ENCODE measurements around the gene GUCD1. TPM values are rescaled to one million over a fixed set of nuclear protein-coding genes. Genes with fewer than 3 reads are reported as not detected.

GUCD1 gene
- total and polyA plus RNA-seq, 2 of the 8 experiments (the other 6 are each of a cell fraction or from before 2014, with no cell fraction given): 85.2 to 128 TPM

DNA sequence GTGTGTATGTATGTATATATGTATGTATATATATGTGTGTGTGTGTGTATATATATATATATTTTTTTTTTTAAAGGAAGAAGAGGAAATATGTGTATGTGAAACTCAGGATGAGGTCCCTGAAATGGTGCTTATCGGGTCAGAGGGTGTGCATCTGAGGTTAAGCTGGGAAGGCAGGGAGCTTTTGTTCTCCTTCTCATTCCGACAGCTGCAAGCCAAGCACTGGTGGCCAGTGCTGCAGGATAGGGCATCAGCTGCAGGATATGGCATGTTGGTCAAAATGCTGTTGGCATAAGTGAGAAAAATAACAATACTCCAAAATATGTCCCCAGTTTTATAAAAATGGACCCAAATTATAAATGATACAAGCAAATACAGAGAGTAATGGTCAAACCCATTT is 8.3 kb upstream of the GUCD1 start:
- Histone ChIP-seq H2BK12ac (ENCODE audit: low read depth, low read length) (no peak overlapping the region), H3K4me3 (ENCODE audit: extremely low read depth in 1 of 4, insufficient read depth in 2 of 4, low read depth in 3 of 4, low read length in 4 of 4) (no peak overlapping the region), H4K5ac (ENCODE audit: insufficient read length, low read depth, low read length) (no peak overlapping the region), H3K9me3 (ENCODE audit: insufficient read depth in 2 of 2, low read depth in 1 of 2, low read length in 1 of 2) (no peaks in the 10 kb centered on the region), H4K91ac (replicated peaks; ENCODE audit: insufficient read length, low read length) (no peak overlapping the region), H3K23me2 (ENCODE audit: low read depth, low read length) (no peaks in the 10 kb centered on the region), H3K27me3 (replicated peaks in 1 of 4; ENCODE audit: control insufficient read depth in 3 of 4, extremely low read depth in 1 of 4, insufficient read depth in 3 of 4, low read length in 3 of 4) (no peaks in the 10 kb centered on the region), H3K27ac (ENCODE audit: low read depth, low read length) (no peak overlapping the region), H3K4me2 (ENCODE audit: insufficient read depth in 1 of 2, low read depth in 2 of 2, low read length in 2 of 2) (no peak overlapping the region), H4K20me1 (replicated peaks in 1 of 2; ENCODE audit: control insufficient read depth in 1 of 2, insufficient read depth in 2 of 2, low read length in 2 of 2) (peaks cover 22 to 44% of the 10 kb centered on the region in 2 experiments), H2AFZ (ENCODE audit: low read length) (no peak overlapping the region), H2BK20ac (ENCODE audit: low read length) (no peak overlapping the region), H3K79me2 (ENCODE audit: control insufficient read depth in 1 of 2, insufficient read depth in 2 of 2, low read length in 2 of 2) (peaks cover 59 to 89% of the 10 kb centered on the region in 2 experiments), H3K4ac (replicated peaks; ENCODE audit: insufficient read length, low read depth, low read length) (no peak overlapping the region), H3K4me1 (replicated peaks in 1 of 4; ENCODE audit: control insufficient read depth in 3 of 4, insufficient read depth in 4 of 4, low read length in 3 of 4) (no peaks in the 10 kb centered on the region), H3K18ac (ENCODE audit: extremely low read depth, low read length) (no peak overlapping the region), H4K8ac (ENCODE audit: extremely low read depth, insufficient read depth, low read length) (no peak overlapping the region), H2BK120ac (replicated peaks; ENCODE audit: low read depth, low read length) (no peak overlapping the region), H3K36me3 (ENCODE audit: control insufficient read depth in 2 of 4, insufficient read depth in 4 of 4, low read length in 3 of 4) (peaks cover 17 to 65% (median 46%) of the 10 kb centered on the region in 4 experiments), H3K23ac (ENCODE audit: insufficient read length) (no peak overlapping the region), H2BK15ac (ENCODE audit: low read length) (no peak overlapping the region), H3K14ac (ENCODE audit: insufficient read length) (no peak overlapping the region), H3K9ac (replicated peaks in 1 of 4; ENCODE audit: extremely low read depth in 1 of 4, low read depth in 3 of 4, low read length in 3 of 4) (no peak overlapping the region), H3K56ac (replicated peaks; ENCODE audit: insufficient read length, low read depth, low read length) (no peak overlapping the region), H2AK5ac (ENCODE audit: low read depth, low read length) (no peak overlapping the region), H2BK5ac (ENCODE audit: low read depth, low read length) (no peak overlapping the region), H3K79me1 (ENCODE audit: low read depth, low read length) (peaks cover 25% of the 10 kb centered on the region)
- no peak for TF ChIP-seq TAF1 (IDR thresholded peaks at IDR 0.05; ENCODE audit: low read depth, low read length)
- no peak for TF ChIP-seq SP4 (IDR thresholded peaks at IDR 0.05; ENCODE audit: low read length)
- TF ChIP-seq SIRT6 (IDR thresholded peaks at IDR 0.05; ENCODE audit: low read length): no peak
- TF ChIP-seq EP300 (IDR thresholded peaks at IDR 0.05; ENCODE audit: borderline replicate concordance in 1 of 2, low read depth in 2 of 2, low read length in 2 of 2): no peak
- TF ChIP-seq RXRA (IDR thresholded peaks at IDR 0.05; ENCODE audit: insufficient read depth, low read depth, low read length): no peak
- TF ChIP-seq GTF2F1 (IDR thresholded peaks at IDR 0.05; ENCODE audit: borderline replicate concordance, low read depth, low read length): no peak
- TF ChIP-seq, protein P1, sequence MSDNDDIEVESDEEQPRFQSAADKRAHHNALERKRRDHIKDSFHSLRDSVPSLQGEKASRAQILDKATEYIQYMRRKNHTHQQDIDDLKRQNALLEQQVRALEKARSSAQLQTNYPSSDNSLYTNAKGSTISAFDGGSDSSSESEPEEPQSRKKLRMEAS (IDR thresholded peaks at IDR 0.05): no peak
- TF ChIP-seq, protein P2, sequence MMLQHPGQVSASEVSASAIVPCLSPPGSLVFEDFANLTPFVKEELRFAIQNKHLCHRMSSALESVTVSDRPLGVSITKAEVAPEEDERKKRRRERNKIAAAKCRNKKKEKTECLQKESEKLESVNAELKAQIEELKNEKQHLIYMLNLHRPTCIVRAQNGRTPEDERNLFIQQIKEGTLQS (IDR thresholded peaks at IDR 0.05; ENCODE audit: insufficient read depth, low read depth, low read length): no peak
- no peak for TF ChIP-seq SUZ12 (IDR thresholded peaks at IDR 0.05; ENCODE audit: low read length)
- no peak for DNase-seq (ENCODE audit: low read depth in 1 of 2, low spot score in 2 of 2)
- no peak for FAIRE-seq
- WGBS, 2 experiments (ENCODE audit: extremely low coverage in 1 of 2, insufficient coverage in 1 of 2, insufficient read length in 1 of 2, insufficient replicate concordance in 2 of 2, low coverage in 1 of 2, low lambda C conversion rate in 2 of 2, missing lambda C conversion rate in 1 of 2): 92% methylated on average over 2 of the region's 2 CpGs; no CpG with 5 or more reads in 1 of the 2 experiments
- POLR2A ChIA-PET (ENCODE audit: partially characterized antibody): interaction anchor here (0.7 to 9.0 kb wide), 5 partner anchors 8 to 29 kb away, joined by 3 to 91 read pairs (median 21); partner anchors contain the start of genes GUCD1, LRRC75B and SNRPD3
- CTCF ChIA-PET (ENCODE audit: partially characterized antibody): interaction anchor here (0.9 kb wide), 1 partner anchor 13 kb away, joined by 3 read pairs; no protein-coding TSS in a partner anchor
